ENCODE results near the gene PHF2. TPM values are rescaled to one million over a fixed set of nuclear protein-coding genes. Genes with fewer than 3 reads are reported as not detected.

PHF2 gene
- total RNA-seq, 2 donors from 2014 or later = 32.4 to 32.9 TPM

DNA sequence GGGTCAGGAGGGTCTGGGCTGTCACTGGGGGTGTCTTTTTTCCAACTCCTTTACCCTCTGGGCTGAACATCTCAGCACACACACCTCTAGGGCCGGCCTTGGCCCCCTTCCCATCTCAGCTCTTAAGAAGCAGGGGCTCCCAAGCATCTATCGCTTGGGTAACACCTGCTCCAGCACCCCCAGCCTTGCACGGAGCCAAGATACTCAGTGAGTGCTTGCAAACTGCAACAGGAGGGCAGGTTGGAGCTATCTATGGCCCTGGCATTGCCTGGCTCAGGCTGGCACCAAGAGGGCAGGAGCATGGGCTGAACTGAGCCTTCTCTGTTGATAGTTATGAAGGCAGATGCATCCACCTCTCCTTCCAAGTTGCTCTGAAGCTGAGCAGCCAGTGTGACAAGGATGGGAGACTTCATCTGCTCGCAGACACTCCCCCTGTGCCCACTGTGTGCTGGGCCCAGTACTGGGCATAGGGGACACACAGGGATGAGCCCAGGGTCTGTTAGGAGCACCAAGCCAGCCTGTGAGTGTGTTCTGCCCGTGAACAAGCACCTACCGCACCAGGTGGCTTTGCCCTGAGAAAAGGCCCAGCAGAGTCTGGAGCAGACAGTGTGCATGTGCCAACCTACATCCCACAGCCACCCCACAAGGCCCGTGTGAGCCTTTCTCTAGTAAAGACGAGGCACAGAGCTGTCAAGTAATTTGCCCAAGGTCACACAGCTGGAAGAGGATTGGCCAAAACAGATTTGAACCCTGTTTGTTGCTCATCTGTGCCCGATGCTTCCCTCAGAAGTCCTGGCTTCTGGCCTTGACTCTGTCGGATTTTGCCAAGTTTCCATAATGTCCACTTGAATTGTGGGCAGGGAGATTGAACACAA lies 58.2 kb downstream of the PHF2 start:
- WGBS = 88% methylated on average over 10 of the region's 10 CpGs
- Histone ChIP-seq H3K4me3 (no peak overlapping the region), H3K27ac (no peak overlapping the region), H3K36me3 (peaks cover 2 to 5% of the 10 kb centered on the region in 2 donors), H3K9me3 (no peaks in the 10 kb centered on the region), H3K27me3 (replicated peaks; ENCODE audit: insufficient read depth) (no peaks in the 10 kb centered on the region), H3K4me1 (replicated peaks) (no peaks in the 10 kb centered on the region)
- DNase-seq (ENCODE audit: low spot score) = no peak
- no peak for TF ChIP-seq POLR2AphosphoS5 (IDR thresholded peaks at IDR 0.05)
- TF ChIP-seq POLR2A (IDR thresholded peaks at IDR 0.05) = no peak
- TF ChIP-seq, protein P1, sequence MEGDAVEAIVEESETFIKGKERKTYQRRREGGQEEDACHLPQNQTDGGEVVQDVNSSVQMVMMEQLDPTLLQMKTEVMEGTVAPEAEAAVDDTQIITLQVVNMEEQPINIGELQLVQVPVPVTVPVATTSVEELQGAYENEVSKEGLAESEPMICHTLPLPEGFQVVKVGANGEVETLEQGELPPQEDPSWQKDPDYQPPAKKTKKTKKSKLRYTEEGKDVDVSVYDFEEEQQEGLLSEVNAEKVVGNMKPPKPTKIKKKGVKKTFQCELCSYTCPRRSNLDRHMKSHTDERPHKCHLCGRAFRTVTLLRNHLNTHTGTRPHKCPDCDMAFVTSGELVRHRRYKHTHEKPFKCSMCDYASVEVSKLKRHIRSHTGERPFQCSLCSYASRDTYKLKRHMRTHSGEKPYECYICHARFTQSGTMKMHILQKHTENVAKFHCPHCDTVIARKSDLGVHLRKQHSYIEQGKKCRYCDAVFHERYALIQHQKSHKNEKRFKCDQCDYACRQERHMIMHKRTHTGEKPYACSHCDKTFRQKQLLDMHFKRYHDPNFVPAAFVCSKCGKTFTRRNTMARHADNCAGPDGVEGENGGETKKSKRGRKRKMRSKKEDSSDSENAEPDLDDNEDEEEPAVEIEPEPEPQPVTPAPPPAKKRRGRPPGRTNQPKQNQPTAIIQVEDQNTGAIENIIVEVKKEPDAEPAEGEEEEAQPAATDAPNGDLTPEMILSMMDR (IDR thresholded peaks at IDR 0.05) = no peak
- intact Hi-C loops (cut with DNase I) = no loop called here

DNA sequence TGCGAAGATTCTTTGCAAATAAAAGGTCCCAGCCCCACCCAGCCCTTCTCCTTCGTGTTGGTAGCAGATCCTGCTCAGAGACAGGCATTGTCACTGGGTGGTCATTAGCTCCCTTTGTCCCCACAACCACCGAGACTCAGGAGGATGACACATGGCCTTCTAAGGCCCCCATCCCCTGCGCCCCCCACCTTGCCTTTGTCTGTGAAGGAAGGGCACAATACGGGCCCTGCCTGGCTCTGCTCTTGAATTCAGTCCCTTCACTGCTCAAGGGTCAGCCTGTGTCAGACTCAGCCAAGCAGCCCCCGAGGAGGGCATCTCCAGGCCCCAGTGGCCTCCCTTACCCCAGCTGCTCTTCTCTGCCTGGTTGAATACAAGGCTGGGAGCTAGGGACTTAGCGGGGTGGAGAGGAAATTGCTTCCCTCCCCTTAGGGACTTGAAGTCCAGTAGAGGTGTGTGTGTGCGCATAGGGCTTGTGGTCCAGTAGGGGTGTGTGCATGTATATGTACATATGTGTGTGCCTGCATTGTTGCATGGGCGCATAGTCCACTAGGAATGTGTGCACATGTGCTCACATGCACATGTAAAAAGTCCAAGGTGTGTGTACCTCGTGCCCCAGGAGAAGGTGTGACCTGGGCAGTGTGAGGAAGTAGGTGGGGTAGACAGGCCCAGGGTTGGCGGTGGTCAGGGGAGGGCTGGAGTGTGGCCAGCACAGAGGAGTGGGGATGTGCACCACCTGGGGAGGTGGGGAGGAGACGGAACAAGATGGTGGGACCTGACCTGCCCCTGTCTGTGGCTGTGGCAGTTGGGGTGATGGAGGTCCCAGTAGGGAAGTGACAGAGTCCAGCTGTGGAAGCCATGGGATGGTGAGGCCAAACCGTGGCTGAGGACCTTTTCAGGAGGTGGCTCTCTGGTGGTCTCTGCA lies 59.1 kb downstream of the PHF2 start:
- intact Hi-C loops (cut with DNase I) = no loop called here

GRCh38 chr9:93636172-93636661 lies 59.8 kb downstream of the PHF2 start:
- Histone ChIP-seq H3K4me3 (no peak overlapping the region), H3K9me3 (no peaks in the 10 kb centered on the region), H3K27ac (no peak overlapping the region), H3K4me1 (replicated peaks) (no peaks in the 10 kb centered on the region), H3K36me3 (peaks cover 0 to 5% of the 10 kb centered on the region in 2 donors), H3K27me3 (replicated peaks; ENCODE audit: insufficient read depth) (no peaks in the 10 kb centered on the region)
- DNase-seq (ENCODE audit: low spot score) = no peak
- intact Hi-C loops (cut with DNase I) = no loop called here
- TF ChIP-seq POLR2AphosphoS5 (IDR thresholded peaks at IDR 0.05) (no peak), POLR2A (IDR thresholded peaks at IDR 0.05) (no peak)
- TF ChIP-seq, protein P1 (IDR thresholded peaks at IDR 0.05) = no peak
- WGBS = 95% methylated on average over 15 of the region's 15 CpGs

More for the DNA sequence above, 59.1 kb downstream of the PHF2 start:
- no peaks in the 10 kb centered on the region for H3K27me3 ChIP-seq (replicated peaks; ENCODE audit: insufficient read depth)
- no peak overlapping the region for H3K4me3 ChIP-seq
- 89% methylated on average over 13 of the region's 13 CpGs for WGBS
- no peaks in the 10 kb centered on the region for H3K4me1 ChIP-seq (replicated peaks)
- DNase-seq (ENCODE audit: low spot score) = no peak
- peaks cover 0 to 5% of the 10 kb centered on the region in 2 donors for H3K36me3 ChIP-seq
- no peak for TF ChIP-seq POLR2AphosphoS5 (IDR thresholded peaks at IDR 0.05)
- TF ChIP-seq POLR2A (IDR thresholded peaks at IDR 0.05) = no peak
- TF ChIP-seq, protein P1 (IDR thresholded peaks at IDR 0.05) = no peak
- no peak overlapping the region for H3K27ac ChIP-seq
- no peaks in the 10 kb centered on the region for H3K9me3 ChIP-seq

DNA sequence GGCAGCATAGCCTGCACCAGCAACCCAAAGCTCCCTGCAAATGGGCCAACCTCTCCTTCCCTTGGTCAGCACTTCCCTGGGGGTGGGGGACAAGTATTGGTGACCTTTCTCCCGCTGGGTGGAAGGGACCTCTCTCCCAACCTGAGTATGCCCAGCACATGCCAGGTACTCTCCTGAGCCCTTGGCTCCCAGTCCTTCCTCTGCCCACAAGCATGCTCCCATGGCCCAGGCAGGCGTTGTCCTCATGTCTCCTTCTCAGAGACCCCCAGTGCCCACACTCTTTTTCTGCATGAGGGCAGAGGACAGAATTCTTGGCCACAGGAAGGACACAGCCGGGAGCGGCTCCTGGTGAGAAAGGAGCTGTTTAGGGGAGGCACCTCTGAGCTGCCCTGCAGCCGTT lies 60.3 kb downstream of the PHF2 start:
- Histone ChIP-seq H3K4me1 (replicated peaks) (no peaks in the 10 kb centered on the region), H3K4me3 (no peak overlapping the region), H3K36me3 (peaks cover 0 to 5% of the 10 kb centered on the region in 2 donors), H3K27ac (no peak overlapping the region), H3K27me3 (replicated peaks; ENCODE audit: insufficient read depth) (no peaks in the 10 kb centered on the region), H3K9me3 (no peaks in the 10 kb centered on the region)
- TF ChIP-seq, protein P1 (IDR thresholded peaks at IDR 0.05) = no peak
- TF ChIP-seq POLR2A (IDR thresholded peaks at IDR 0.05) (no peak), POLR2AphosphoS5 (IDR thresholded peaks at IDR 0.05) (no peak)
- 100% methylated on average over 5 of the region's 5 CpGs for WGBS
- no peak for DNase-seq (ENCODE audit: low spot score)
- intact Hi-C loops (cut with DNase I) = no loop called here
